ENCODE measurements around the gene CPNE5.

DNA sequence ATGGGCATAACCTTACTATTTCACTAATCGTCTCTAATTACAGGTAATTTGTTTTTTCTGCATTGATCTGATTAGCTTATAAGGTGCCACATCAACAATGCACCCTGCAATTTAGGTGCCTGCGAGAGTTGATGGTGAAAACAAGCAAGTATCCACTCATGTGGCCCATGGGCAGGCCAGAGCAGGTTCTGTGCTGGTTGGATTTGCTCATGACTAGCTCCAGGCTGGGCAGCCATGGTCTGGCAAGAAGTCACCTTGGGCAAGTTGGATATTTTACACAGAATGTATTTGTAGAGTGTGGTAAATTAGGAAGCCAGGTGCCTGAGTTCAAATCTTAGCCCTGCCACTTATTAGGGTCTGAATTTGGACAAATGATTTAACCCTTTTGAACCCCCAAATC lies 116.4 kb downstream of the CPNE5 start:
- TF ChIP-seq, protein P1, sequence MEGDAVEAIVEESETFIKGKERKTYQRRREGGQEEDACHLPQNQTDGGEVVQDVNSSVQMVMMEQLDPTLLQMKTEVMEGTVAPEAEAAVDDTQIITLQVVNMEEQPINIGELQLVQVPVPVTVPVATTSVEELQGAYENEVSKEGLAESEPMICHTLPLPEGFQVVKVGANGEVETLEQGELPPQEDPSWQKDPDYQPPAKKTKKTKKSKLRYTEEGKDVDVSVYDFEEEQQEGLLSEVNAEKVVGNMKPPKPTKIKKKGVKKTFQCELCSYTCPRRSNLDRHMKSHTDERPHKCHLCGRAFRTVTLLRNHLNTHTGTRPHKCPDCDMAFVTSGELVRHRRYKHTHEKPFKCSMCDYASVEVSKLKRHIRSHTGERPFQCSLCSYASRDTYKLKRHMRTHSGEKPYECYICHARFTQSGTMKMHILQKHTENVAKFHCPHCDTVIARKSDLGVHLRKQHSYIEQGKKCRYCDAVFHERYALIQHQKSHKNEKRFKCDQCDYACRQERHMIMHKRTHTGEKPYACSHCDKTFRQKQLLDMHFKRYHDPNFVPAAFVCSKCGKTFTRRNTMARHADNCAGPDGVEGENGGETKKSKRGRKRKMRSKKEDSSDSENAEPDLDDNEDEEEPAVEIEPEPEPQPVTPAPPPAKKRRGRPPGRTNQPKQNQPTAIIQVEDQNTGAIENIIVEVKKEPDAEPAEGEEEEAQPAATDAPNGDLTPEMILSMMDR (IDR thresholded peaks at IDR 0.05), result no peak
- TF ChIP-seq POLR2A (IDR thresholded peaks at IDR 0.05), result no peak

Data from uterus (tissue), 2 donors.